IgD-negative memory B cell (primary cell): Measurements from ENCODE around the gene MRC2. TPM values are rescaled to one million over a fixed set of nuclear protein-coding genes. Genes with fewer than 3 reads are reported as not detected.

Experiments used
- H3K27ac Mint-ChIP-seq, 3 donors: one replicate each; pipeline ENCODE4 v1.8.0; 2020 to 2022; ENCODE audit warnings: mild to moderate bottlenecking in 3 of 3, mixed read lengths in 3 of 3, moderate library complexity in 1 of 3
- H3K27me3 Mint-ChIP-seq: one replicate; pipeline ENCODE4 v1.8.0; 2021; ENCODE audit warnings: mixed read lengths
- H3K36me3 Mint-ChIP-seq: one replicate; pipeline ENCODE4 v1.8.0; 2020; ENCODE audit warnings: mild to moderate bottlenecking, mixed read lengths
- H3K4me1 Mint-ChIP-seq, 3 donors: one replicate each; pipeline ENCODE4 v1.8.0; 2020 to 2022; ENCODE audit warnings: mixed read lengths in 3 of 3, mild to moderate bottlenecking in 1 of 3
- H3K4me3 Mint-ChIP-seq, 4 donors: one replicate each; pipeline ENCODE4 v1.8.0; 2020 to 2022; ENCODE audit warnings: mild to moderate bottlenecking in 4 of 4, mixed read lengths in 4 of 4, moderate library complexity in 3 of 4
- H3K9me3 Mint-ChIP-seq, 3 donors: one replicate each; pipeline ENCODE4 v1.8.0; 2020 to 2021; ENCODE audit warnings: mixed read lengths in 3 of 3, mild to moderate bottlenecking in 1 of 3
- polyA plus RNA-seq: library from polyadenylated mRNA; unstranded; fragments of 300-500 nt; fragmentation: Illumina TruSeq; gene quantifications from one replicate; pipeline ENCODE4 v1.2.3, GENCODE V29; 2021

The MRC2 gene
- polyA plus RNA-seq, 1 donor from 2014 or later, result 0.24 TPM

- Mint-ChIP-seq H3K4me3 (no peak overlapping the region), H3K9me3 (peaks cover 0 to 4% (median 0%) of the 10 kb centered on the region in 3 donors), H3K27ac (no peak overlapping the region), H3K27me3 (peaks cover 7% of the 10 kb centered on the region), H3K4me1 (peaks cover 0 to 9% (median 4%) of the 10 kb centered on the region in 3 donors), H3K36me3 (no peaks in the 10 kb centered on the region)
Measured at GRCh38 chr17:62715882-62716390, 88.5 kb downstream of the MRC2 start.

- Mint-ChIP-seq H3K9me3 (peaks cover 0 to 4% (median 0%) of the 10 kb centered on the region in 3 donors), H3K27ac (no peak overlapping the region), H3K4me1 (peaks cover 0 to 9% (median 4%) of the 10 kb centered on the region in 3 donors), H3K4me3 (no peak overlapping the region), H3K36me3 (no peaks in the 10 kb centered on the region), H3K27me3 (peaks cover 7% of the 10 kb centered on the region)
Measured at GRCh38 chr17:62716834-62717588, 89.5 kb downstream of the MRC2 start.

GRCh38 chr17:62717589-62717855 lies 90.1 kb downstream of the MRC2 start:
- Mint-ChIP-seq H3K27me3 (peaks cover 7% of the 10 kb centered on the region), H3K36me3 (no peaks in the 10 kb centered on the region), H3K9me3 (peaks cover 0 to 4% (median 0%) of the 10 kb centered on the region in 3 donors), H3K4me1 (peaks cover 0 to 9% (median 4%) of the 10 kb centered on the region in 3 donors), H3K27ac (no peak overlapping the region), H3K4me3 (no peak overlapping the region)

GRCh38 chr17:62717889-62718288 lies 90.4 kb downstream of the MRC2 start:
- H3K9me3 Mint-ChIP-seq, result peaks cover 0 to 4% (median 0%) of the 10 kb centered on the region in 3 donors
- H3K4me3 Mint-ChIP-seq, result no peak overlapping the region
- peaks cover 0 to 9% (median 4%) of the 10 kb centered on the region in 3 donors for H3K4me1 Mint-ChIP-seq
- H3K27me3 Mint-ChIP-seq, result peaks cover 7% of the 10 kb centered on the region
- H3K36me3 Mint-ChIP-seq, result no peaks in the 10 kb centered on the region
- H3K27ac Mint-ChIP-seq, result no peak overlapping the region

- no peaks in the 10 kb centered on the region for H3K36me3 Mint-ChIP-seq
- no peak overlapping the region for H3K27ac Mint-ChIP-seq
- peaks cover 0 to 9% (median 4%) of the 10 kb centered on the region in 3 donors for H3K4me1 Mint-ChIP-seq
- H3K27me3 Mint-ChIP-seq, result peaks cover 7% of the 10 kb centered on the region
- H3K9me3 Mint-ChIP-seq, result peaks cover 0 to 4% (median 0%) of the 10 kb centered on the region in 3 donors
- H3K4me3 Mint-ChIP-seq, result no peak overlapping the region
Measured at GRCh38 chr17:62718429-62718828, 91.0 kb downstream of the MRC2 start.

GRCh38 chr17:62719586-62719985 lies 92.1 kb downstream of the MRC2 start:
- H3K27me3 Mint-ChIP-seq, result peaks cover 7% of the 10 kb centered on the region
- peaks cover 4 to 17% (median 12%) of the 10 kb centered on the region in 3 donors for H3K4me1 Mint-ChIP-seq
- H3K4me3 Mint-ChIP-seq, result no peak overlapping the region
- peaks cover under 1% of the 10 kb centered on the region for H3K36me3 Mint-ChIP-seq
- peaks cover 0 to 4% (median 0%) of the 10 kb centered on the region in 3 donors for H3K9me3 Mint-ChIP-seq
- no peak overlapping the region for H3K27ac Mint-ChIP-seq

- Mint-ChIP-seq H3K9me3 (peaks cover 0 to 4% (median 0%) of the 10 kb centered on the region in 3 donors), H3K27me3 (peaks cover 7% of the 10 kb centered on the region), H3K27ac (peak overlapping the region in 1 of 3 donors; percentile 4), H3K36me3 (peaks cover 5% of the 10 kb centered on the region), H3K4me1 (peaks cover 9 to 22% (median 17%) of the 10 kb centered on the region in 3 donors), H3K4me3 (no peak overlapping the region)
Measured at GRCh38 chr17:62720126-62720850, 92.8 kb downstream of the MRC2 start.

- Mint-ChIP-seq H3K4me3 (no peak overlapping the region), H3K27me3 (peaks cover 9% of the 10 kb centered on the region), H3K36me3 (peaks cover 5% of the 10 kb centered on the region), H3K4me1 (peaks cover 9 to 25% (median 19%) of the 10 kb centered on the region in 3 donors), H3K9me3 (peaks cover 0 to 4% (median 0%) of the 10 kb centered on the region in 3 donors), H3K27ac (no peak overlapping the region)
Measured at GRCh38 chr17:62722625-62723024, 95.2 kb downstream of the MRC2 start.

GRCh38 chr17:62723842-62724241 lies 96.4 kb downstream of the MRC2 start:
- Mint-ChIP-seq H3K4me3 (peak overlapping the region in 2 of 4 donors; percentile 28 to 65), H3K36me3 (peaks cover 5% of the 10 kb centered on the region), H3K27ac (peak overlapping the region in 1 of 3 donors; percentile 82), H3K9me3 (peaks cover 0 to 4% (median 0%) of the 10 kb centered on the region in 3 donors), H3K4me1 (peaks cover 14 to 26% (median 23%) of the 10 kb centered on the region in 3 donors), H3K27me3 (peaks cover 15% of the 10 kb centered on the region)

- Mint-ChIP-seq H3K9me3 (peaks cover 0 to 4% (median 0%) of the 10 kb centered on the region in 3 donors), H3K27ac (peak overlapping the region; percentile 2 to 93 (median 82)), H3K4me1 (peaks cover 14 to 24% (median 23%) of the 10 kb centered on the region in 3 donors), H3K4me3 (peak overlapping the region; percentile 30 to 93 (median 84)), H3K27me3 (peaks cover 14% of the 10 kb centered on the region), H3K36me3 (peaks cover 5% of the 10 kb centered on the region)
Measured at GRCh38 chr17:62724398-62725146, 97.1 kb downstream of the MRC2 start.

GRCh38 chr17:62725791-62726249 lies 98.3 kb downstream of the MRC2 start:
- Mint-ChIP-seq H3K9me3 (peaks cover 0 to 2% (median 0%) of the 10 kb centered on the region in 3 donors), H3K27me3 (peaks cover 9% of the 10 kb centered on the region), H3K4me1 (peaks cover 14 to 18% (median 17%) of the 10 kb centered on the region in 3 donors), H3K36me3 (peaks cover 5% of the 10 kb centered on the region), H3K27ac (no peak overlapping the region), H3K4me3 (no peak overlapping the region)

GRCh38 chr17:62727916-62728672 lies 100.6 kb downstream of the MRC2 start:
- Mint-ChIP-seq H3K4me1 (peaks cover 14 to 18% (median 17%) of the 10 kb centered on the region in 3 donors), H3K4me3 (no peak overlapping the region), H3K9me3 (peaks cover 0 to 2% (median 0%) of the 10 kb centered on the region in 3 donors), H3K36me3 (peaks cover 5% of the 10 kb centered on the region), H3K27me3 (peaks cover 9% of the 10 kb centered on the region), H3K27ac (peak overlapping the region in 1 of 3 donors; percentile 21)

GRCh38 chr17:62732125-62732524 lies 104.7 kb downstream of the MRC2 start:
- peaks cover 4 to 6% (median 5%) of the 10 kb centered on the region in 3 donors for H3K4me1 Mint-ChIP-seq
- no peaks in the 10 kb centered on the region for H3K36me3 Mint-ChIP-seq
- H3K27ac Mint-ChIP-seq, result no peak overlapping the region
- peaks cover 9% of the 10 kb centered on the region for H3K27me3 Mint-ChIP-seq
- peaks cover 0 to 2% (median 0%) of the 10 kb centered on the region in 3 donors for H3K9me3 Mint-ChIP-seq
- H3K4me3 Mint-ChIP-seq, result no peak overlapping the region
